AG04450 (cell line): ENCODE data around the gene TXNDC17. TPM values are rescaled to one million over a fixed set of nuclear protein-coding genes. Genes with fewer than 3 reads are reported as not detected.
"Not testable (repeated sequence)": the region's sequence is repeated elsewhere in the genome, so short reads cannot be mapped to it uniquely, and the experiment has no call there.

Experiments used
- CTCF ChIA-PET: fragments of 300-600, 350-600 bp; formaldehyde crosslinking; extraction: SDS; loops from one replicate; lab custom pipeline; 2022; ENCODE audit warnings: antibody characterized with exemption, inconsistent platforms; lab: Charles Lee
- POLR2A ChIA-PET: fragments of 350-600 bp; formaldehyde crosslinking; extraction: SDS; loops from one replicate; lab custom pipeline; 2021; ENCODE audit warnings: antibody characterized with exemption, inconsistent platforms; lab: Yijun Ruan, JAX
- DNase-seq: peaks from one replicate; pipeline ENCODE4 v3.0.0-alpha.2; 2011; ENCODE audit warnings: low read depth, low spot score
- H3K27ac ChIP-seq: one replicate; pipeline ENCODE4 v1.5.1; 2012; ENCODE audit warnings: low read depth, low read length, control low read depth
- H3K27me3 ChIP-seq: one replicate; pipeline ENCODE4 v1.6.0; 2012; ENCODE audit warnings: low read length; ENCODE audit not compliant: control insufficient read depth, insufficient read depth
- H3K4me3 ChIP-seq: 2 replicates; pipeline ENCODE4 v1.5.1; 2011; ENCODE audit warnings: mild to moderate bottlenecking, low read depth, low read length, control low read depth
- H3K9me3 ChIP-seq: 2 replicates; pipeline ENCODE4 v1.5.1; 2012; ENCODE audit warnings: low read length; ENCODE audit not compliant: control insufficient read depth, insufficient read depth
- CTCF ChIP-seq: IDR thresholded peaks from 2 replicates; pipeline ENCODE4 v1.5.1; 2011; ENCODE audit warnings: low read depth, low read length, control low read depth, inconsistent platforms
- polyA plus RNA-seq: library from polyadenylated mRNA; depleted of rRNA; stranded (reverse); fragments of >200 nt; gene quantifications from 2 replicates; pipeline ENCODE4 v1.2.3, GENCODE V29; 2011

TXNDC17 gene
- polyA plus RNA-seq, 1 experiment = 320 TPM

- H3K27me3 ChIP-seq = peaks cover 29% of the 10 kb centered on the region
- CTCF ChIA-PET = interaction anchor here (1.2 kb wide), 1 partner anchor 251 kb away, joined by 3 read pairs; no protein-coding TSS in a partner anchor
- DNase-seq = no peak
- POLR2A ChIA-PET = no interaction called here
- TF ChIP-seq CTCF = no peak
- H3K27ac ChIP-seq = no peak overlapping the region
- H3K4me3 ChIP-seq = no peak overlapping the region
- peaks cover under 1% of the 10 kb centered on the region; the same call in 1 of the 2 replicates for H3K9me3 ChIP-seq
These were observed 19.2 kb downstream of the TXNDC17 start for GRCh38 chr17:6660101-6660500.

- ChIA-PET POLR2A (no interaction called here), CTCF (interaction anchor here (1.2 to 2.2 kb wide), 2 partner anchors 182 to 250 kb away, joined by 3 to 7 read pairs; no protein-coding TSS in a partner anchor)
- Histone ChIP-seq H3K9me3 (no peaks in the 10 kb centered on the region), H3K27ac (no peak overlapping the region), H3K4me3 (no peak overlapping the region), H3K27me3 (peaks cover 24% of the 10 kb centered on the region)
- TF ChIP-seq CTCF = no peak
- DNase-seq = no peak
These were observed 20.1 kb downstream of the TXNDC17 start for GRCh38 chr17:6660805-6661463.

GRCh38 chr17:6661464-6661848, 20.6 kb downstream of the TXNDC17 start:
- TF ChIP-seq CTCF = no peak
- Histone ChIP-seq H3K9me3 (no peaks in the 10 kb centered on the region), H3K27ac (no peak overlapping the region), H3K27me3 (peaks cover 24% of the 10 kb centered on the region), H3K4me3 (no peak overlapping the region)
- POLR2A ChIA-PET = no interaction called here
- DNase-seq = no peak
- CTCF ChIA-PET = interaction anchor here (0.5 to 2.2 kb wide), 3 partner anchors 182 to 1069 kb away, joined by 3 to 7 read pairs (median 3); no protein-coding TSS in a partner anchor

GRCh38 chr17:6663200-6663599, 22.3 kb downstream of the TXNDC17 start:
- CTCF ChIA-PET = interaction anchor here (2.2 kb wide), 1 partner anchor 180 kb away, joined by 7 read pairs; no protein-coding TSS in a partner anchor
- peaks cover 25% of the 10 kb centered on the region for H3K27me3 ChIP-seq
- POLR2A ChIA-PET, H3K4me3 ChIP-seq, H3K27ac ChIP-seq, H3K9me3 ChIP-seq, DNase-seq: not testable (repeated sequence)

- TF ChIP-seq CTCF = peak; percentile 98
- Histone ChIP-seq H3K27ac (no peak overlapping the region), H3K4me3 (no peak overlapping the region), H3K27me3 (peaks cover 28% of the 10 kb centered on the region), H3K9me3 (no peaks in the 10 kb centered on the region)
- DNase-seq = peak; percentile 60
- POLR2A ChIA-PET = interaction anchor here (0.6 kb wide), 1 partner anchor 1081 kb away, joined by 3 read pairs; no protein-coding TSS in a partner anchor
- CTCF ChIA-PET = interaction anchor here (0.6 to 5.3 kb wide), 13 partner anchors 9 to 356 kb away, joined by 3 to 65 read pairs (median 5); no protein-coding TSS in a partner anchor
These were observed 25.2 kb downstream of the TXNDC17 start for GRCh38 chr17:6666077-6666521.
